GM21367 (cell line): ENCODE measurements around the gene CEACAM7.
"Not testable (repeated sequence)": the region's sequence is repeated elsewhere in the genome, so short reads cannot be mapped to it uniquely, and the experiment has no call there.

Source experiments
- ATAC-seq: cut with Tn5 transposase; IDR thresholded peaks from one replicate; pipeline ENCODE4 v1.9.1; 2021; ENCODE audit not compliant: unreplicated experiment

Gene CEACAM7

GRCh38 chr19:41657157-41657556, 30.9 kb downstream of the CEACAM7 start:
- ATAC-seq, result no peak

- not testable (repeated sequence) for ATAC-seq
Observed at GRCh38 chr19:41656756-41657155, 31.3 kb downstream of the CEACAM7 start.

DNA sequence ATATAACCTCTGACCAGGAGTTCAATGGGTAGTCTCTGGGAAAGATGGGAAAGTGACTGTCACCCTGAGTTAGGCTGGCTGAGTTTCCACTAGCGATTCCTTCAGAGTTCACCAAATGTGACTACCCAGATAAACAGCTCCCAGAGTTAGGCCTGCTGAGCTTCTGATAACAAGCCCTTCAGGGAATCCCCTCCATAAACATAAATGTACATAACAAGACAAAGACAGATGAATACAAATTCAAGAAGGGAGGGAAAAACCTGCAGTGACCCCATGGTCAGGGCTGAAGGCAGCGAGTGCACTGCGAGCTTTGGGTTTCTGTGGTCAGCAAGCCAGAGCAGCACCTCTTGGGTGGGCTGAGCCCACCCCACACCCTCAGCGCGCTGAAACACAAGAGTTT, 35.8 kb downstream of the CEACAM7 start:
- ATAC-seq, result no peak

- ATAC-seq, result no peak
Observed at GRCh38 chr19:41649827-41650226, 38.2 kb downstream of the CEACAM7 start.

GRCh38 chr19:41646589-41647204, 41.4 kb downstream of the CEACAM7 start:
- no peak for ATAC-seq

GRCh38 chr19:41641879-41642485, 46.1 kb downstream of the CEACAM7 start:
- ATAC-seq, result no peak

DNA sequence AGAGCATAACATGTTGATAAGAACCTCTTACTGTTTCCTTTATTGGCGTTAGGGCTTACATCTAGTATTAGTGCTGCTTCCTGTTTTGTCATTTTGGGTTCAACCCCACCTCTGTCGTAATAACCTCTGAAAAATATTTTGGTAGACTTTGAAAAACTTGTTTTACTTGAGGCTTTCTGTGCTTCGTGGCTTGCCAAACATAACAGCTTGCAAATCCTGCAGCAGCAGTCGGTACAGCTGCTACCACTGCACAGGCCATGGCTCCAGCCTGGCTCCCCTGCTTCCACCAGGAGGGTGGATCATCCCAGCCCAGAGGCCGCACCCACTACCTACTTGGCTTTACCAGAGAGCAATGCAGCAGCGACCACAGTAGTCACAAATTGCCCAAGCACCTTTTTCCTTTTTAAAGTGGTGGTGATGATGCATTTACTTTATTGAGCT, 49.4 kb downstream of the CEACAM7 start:
- ATAC-seq, result no peak

- no peak for ATAC-seq
Observed at GRCh38 chr19:41637484-41637883, 50.6 kb downstream of the CEACAM7 start.

DNA sequence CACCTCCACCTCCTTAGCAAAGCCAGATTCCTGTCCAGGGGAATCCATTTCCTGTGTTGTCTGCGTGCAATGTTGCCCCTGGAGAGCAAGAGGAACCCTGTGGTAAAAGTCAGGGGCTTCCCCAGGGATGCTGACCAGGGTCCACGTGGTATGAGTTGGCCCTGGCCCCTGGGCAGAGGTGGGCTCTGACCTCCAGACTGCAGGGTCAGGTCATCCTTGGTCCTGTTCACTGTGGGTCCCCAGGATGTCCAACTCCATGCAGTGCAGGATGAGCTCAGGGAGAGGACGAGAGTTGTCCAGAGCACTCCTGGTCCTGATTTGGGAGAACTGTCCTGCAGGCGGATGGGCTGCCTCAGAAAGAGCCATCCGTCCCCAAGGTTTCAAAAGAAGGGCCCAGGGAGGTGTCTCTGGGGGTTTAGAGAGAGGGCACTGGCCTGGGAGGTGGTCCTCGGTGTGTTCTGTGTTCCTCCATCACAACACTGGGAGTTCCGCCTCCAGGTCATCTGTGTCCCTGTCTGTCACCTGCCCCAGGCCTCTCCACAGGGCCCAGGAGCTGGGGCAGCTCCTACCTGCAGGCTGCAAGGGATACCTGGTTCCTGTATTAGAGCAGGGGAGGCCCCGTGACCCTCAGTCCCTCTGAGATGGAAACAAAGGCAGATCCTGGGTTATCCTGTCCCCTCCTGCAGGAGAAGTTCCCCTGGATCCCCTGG, 59.9 kb downstream of the CEACAM7 start:
- ATAC-seq, result no peak

DNA sequence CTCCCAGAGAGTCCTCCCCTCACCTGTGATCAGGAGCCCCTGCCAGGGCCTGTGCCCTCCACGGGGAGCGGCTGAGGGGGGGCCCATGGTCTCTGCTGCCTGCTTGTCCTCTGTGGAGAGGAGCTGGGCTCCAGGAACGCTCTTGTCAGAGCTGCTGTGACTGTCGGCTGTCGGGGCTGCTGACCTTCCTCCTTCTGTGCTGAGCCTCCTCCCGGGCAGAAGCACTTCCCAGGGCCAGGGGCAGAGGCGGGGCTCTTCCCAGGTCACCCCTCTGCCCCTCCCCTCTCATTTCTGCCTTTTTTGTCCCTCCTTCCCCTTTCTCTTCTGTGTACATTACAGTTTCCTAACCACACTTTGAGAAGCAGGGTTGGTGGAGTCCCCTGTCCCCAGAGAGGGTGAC, 61.2 kb downstream of the CEACAM7 start, which contains the start of gene CEACAM4:
Gene CEACAM4, minus strand, starts transcription at position 198 of the 400 bp plus-strand sequence. Its CDS starts 111 bp downstream, at position 87.
- ATAC-seq, result no peak

DNA sequence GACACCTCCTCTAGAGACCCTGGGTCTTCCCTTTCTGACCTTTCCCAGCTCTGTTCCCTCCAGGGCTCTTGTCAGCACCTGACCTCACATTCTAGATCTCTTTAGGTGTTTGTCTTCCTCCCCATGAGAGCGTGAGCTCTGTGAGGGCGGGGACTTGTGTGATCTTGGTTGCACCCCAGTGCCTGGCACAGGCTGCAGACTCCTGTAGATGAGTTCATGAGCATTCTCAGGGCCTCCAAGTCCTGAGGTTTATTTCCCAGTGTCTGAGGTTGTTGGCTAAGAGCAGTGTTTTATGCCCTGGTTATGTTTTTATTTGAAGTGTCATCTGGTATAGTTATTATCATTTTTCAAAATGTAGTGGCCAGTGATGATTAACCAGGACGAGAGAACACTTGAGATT, 61.8 kb downstream of the CEACAM7 start:
- no peak for ATAC-seq

DNA sequence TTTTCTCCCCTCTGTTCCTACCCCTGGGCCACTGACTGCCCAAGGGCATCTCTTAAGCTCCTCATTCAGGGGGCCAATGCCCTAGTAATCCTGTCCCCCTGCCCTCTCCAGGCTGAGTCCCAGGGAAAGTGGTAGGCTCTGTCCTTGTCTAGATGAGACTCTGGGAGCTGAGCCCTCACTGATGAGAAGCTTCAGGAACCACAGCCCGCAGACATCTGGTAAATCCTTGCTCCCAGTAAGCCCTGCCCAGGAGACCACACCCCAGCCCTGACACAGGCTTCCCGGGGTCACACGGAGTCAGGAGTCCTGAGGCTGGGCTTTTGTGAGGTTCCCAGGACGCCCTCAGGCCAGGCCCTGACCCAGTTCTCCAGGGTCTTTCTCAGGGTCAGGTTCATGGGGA, 63.1 kb downstream of the CEACAM7 start:
- no peak for ATAC-seq

- no peak for ATAC-seq
Observed at GRCh38 chr19:41624515-41624914, 63.6 kb downstream of the CEACAM7 start.

DNA sequence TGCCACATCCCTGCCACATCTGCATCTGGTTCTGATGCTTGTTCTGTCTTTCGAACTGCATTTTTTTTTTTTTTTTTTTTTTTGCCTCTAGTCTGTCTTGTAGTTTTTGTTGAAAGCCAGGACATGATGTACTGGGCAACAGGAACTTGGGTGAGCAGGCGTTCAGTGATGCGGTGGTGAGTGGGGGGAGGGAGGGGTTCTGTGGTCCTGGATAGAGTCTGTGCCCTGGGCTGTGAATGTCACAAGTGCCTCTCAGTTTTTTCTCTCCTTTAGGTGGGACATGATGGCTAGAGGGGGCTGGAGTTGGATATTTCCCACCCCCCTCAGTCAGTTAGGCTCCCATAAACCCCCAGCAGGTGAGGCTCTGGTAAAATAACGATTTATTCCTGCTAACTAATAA, 64.7 kb downstream of the CEACAM7 start:
- ATAC-seq, result no peak
